Dermis blood vessel endothelial cell (primary cell): Measurements from ENCODE around the gene MPC2. TPM values are rescaled to one million over a fixed set of nuclear protein-coding genes. Genes with fewer than 3 reads are reported as not detected.
A peak's percentile ranks its signal among the peaks of the same experiment; 100 is the strongest.
"Not testable (repeated sequence)": the region's sequence is repeated elsewhere in the genome, so short reads cannot be mapped to it uniquely, and the experiment has no call there.

ENCODE experiments used
- DNase-seq: peaks from one replicate; pipeline ENCODE4 v3.0.0; 2010
- total RNA-seq: library from RNA; depleted of rRNA; stranded (reverse); fragments of >200 nt; gene quantifications from 2 replicates; pipeline ENCODE4 v1.2.3, GENCODE V29; 2014

The MPC2 gene
- total RNA-seq, 1 donor from 2014 or later = 21.6 TPM

GRCh38 chr1:167904652-167905130 lies 32.2 kb downstream of the MPC2 start:
- DNase-seq = peak; percentile 45

- DNase-seq = no peak
Measured at GRCh38 chr1:167900907-167901306, 36.0 kb downstream of the MPC2 start.

DNA sequence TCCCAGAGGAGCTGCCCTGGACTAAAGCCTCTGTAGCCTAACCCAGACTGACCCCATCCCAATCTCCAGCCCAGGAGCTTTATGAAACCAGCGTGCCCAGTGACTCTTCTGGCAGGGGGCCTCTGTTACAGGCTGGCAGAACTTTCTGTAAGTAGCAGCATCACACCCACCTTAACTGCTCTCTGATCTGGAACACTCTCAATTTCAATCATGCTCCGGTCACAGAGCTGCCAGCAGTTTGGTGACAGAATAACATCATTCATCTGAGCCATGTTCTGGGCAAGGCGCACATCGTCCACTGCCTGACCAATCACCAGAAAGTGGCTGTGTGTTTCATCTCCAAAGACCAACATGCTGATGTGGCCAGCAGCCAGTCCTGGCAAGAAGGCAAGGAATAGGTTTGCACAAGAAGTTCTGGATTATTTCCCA lies 37.6 kb downstream of the MPC2 start:
- no peak for DNase-seq

DNA sequence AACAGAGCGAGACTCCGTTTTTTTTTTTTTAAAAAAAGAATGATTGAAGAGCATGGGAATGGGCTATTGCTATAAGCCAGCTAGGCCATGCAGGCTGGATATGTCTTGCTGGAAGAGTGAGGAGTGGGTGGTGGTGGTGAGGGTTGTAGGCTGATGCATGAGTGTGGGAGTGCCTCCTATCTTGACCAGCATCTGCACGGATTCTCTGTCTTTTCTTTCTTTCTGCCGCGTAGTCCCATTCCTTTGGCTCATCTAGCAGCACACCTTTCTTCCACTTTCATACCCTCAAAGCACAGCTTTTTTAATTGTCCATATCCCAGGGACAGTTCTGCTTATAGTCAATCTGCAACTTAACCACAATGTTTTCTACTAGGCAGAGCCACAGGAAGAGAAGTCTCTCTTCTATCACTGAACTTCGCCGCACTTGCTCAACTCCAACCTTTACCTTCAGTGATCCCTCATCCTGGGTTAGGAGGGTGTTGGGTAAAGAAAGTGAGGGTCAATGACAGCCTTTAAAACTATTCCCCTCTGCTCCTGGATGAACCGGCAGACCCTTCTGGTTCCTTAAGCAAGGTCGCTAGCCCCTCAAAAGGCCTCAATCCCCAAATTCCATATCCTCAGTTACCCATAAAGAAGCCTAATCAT lies 38.2 kb downstream of the MPC2 start:
- no peak for DNase-seq

GRCh38 chr1:167893798-167894197 lies 43.1 kb downstream of the MPC2 start:
- no peak for DNase-seq

GRCh38 chr1:167890400-167890799 lies 46.5 kb downstream of the MPC2 start:
- no peak for DNase-seq

GRCh38 chr1:167887187-167887586 lies 49.7 kb downstream of the MPC2 start:
- not testable (repeated sequence) for DNase-seq

GRCh38 chr1:167882376-167882775 lies 54.5 kb downstream of the MPC2 start:
- no peak for DNase-seq

- DNase-seq = no peak
Measured at GRCh38 chr1:167881786-167882185, 55.1 kb downstream of the MPC2 start.

DNA sequence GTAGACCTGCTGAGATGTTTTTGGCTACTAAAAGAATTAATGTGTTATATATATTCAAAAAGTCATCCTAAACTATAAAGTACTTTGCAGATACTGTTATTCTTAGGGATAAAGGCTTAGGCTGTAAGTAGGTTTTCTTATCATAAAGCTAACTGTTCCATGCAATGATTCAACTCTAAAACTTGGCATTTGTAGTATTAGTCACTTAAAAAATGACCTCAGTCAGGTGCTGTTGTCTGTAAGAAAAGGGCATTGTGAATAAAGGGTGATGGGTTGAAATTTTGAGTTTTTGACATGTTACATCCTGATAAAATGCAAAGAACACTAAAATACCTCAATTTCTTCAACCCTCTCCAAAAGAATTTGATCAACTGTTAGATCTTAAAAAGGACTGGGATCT lies 55.8 kb downstream of the MPC2 start:
- DNase-seq = no peak

DNA sequence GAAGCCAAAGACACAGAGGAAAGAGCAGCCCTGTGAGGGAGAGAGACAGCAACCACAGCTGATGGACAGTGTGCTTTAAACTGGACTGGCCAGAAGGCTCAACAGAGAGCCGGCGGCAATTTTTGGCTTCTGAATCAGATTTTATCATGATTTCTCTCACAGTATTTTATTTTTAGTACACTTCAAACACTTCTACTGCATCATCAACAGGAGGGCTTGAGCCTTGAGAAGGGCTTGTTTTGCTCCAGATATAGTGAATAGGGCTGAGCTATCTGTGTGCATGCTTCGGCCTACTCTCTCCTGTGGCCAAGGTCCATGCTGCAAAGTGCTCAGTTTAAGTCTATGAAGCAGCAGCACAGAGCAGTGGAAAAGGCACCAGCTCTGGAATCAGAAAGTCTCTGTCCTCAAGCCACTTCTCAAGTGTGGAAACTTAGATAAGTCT lies 56.3 kb downstream of the MPC2 start:
- DNase-seq = no peak

GRCh38 chr1:167879508-167879907 lies 57.4 kb downstream of the MPC2 start:
- no peak for DNase-seq

- DNase-seq = no peak
Measured at GRCh38 chr1:167878372-167879160, 58.3 kb downstream of the MPC2 start.

DNA sequence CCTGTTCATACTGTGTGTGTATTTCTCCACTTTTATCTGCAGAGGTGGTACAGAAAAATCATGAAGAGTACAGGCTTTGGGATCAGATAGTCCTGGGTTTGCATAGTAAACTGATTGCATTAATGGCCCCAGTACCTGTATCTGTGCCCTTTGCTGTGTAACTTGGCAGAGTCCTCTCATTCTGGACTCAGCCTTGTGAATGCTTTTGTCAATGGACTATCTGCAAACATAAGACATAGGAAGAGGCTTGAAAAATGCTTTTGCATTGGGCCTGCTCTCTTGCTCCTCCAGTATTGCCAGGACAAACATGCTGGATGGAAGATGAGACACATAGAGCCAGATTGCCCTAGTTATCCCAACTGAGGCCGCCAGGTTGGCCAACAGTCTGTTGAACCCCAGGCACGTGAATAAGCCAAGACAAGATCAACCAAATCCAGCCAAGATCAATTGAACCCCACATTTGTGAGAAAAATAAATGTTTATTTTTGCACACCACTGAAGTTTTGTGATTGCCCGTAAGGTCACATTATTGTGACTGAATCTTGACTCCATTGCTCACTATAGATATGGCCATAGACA lies 60.2 kb downstream of the MPC2 start:
- DNase-seq = no peak

GRCh38 chr1:167871331-167871730 lies 65.5 kb downstream of the MPC2 start:
- DNase-seq = no peak

DNA sequence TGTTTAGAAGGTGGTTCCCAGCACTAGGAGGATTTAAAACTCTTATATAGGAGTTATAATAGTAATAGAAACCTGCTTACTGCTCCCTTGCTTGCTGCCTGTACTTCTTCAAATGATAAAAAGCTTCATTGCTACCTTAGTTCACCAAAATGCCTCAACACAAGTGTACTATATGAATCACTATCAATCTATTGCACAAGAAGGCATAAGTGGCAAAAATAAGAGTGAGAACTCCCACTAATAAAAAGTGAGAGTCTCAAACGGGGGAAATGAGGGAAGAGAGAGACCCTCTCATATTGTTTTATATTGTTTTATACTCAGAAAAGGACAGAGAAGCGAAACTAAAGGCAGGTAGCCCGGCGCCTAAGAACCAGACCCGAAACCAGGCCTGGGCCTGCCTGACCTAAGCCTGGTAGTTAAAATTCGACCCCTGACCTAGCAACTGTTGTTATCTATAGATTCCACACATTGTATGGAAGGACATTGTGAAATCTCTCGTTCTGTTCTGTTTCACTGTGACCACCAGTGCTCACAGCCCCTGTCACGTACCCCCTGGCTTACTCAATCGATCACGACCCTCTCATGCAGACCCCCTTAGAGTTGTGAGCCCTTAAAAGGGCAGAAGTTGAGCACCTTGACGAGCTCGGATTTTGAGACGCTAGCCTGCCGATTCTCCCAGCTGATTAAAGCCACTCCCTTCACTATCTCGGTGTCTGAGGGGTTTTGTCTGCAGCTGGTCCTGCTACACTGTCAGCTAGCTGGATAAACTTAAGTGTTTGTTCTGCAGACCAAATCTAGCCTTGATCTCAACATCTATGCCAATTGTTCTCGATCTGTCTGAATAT lies 67.5 kb downstream of the MPC2 start:
- DNase-seq = not testable (repeated sequence)

GRCh38 chr1:167866739-167867414 lies 70.0 kb downstream of the MPC2 start:
- DNase-seq = not testable (repeated sequence)

Other genes with a start within 250 kb of the MPC2 start
- gene MPZL1, start 215.1 kb downstream of the MPC2 start, total RNA-seq = 114 and 127 TPM in 2 replicates
- gene ADCY10, start 22.9 kb downstream of the MPC2 start, total RNA-seq = under 0.01 TPM in 1 of 2 replicates, not detected in the other
- gene DCAF6, start 389 bp downstream of the MPC2 start, total RNA-seq = 54.6 and 79.6 TPM in 2 replicates
- 18.4 and 19.6 TPM in 2 replicates for gene GPR161, start 199.9 kb upstream of the MPC2 start, total RNA-seq
- gene TIPRL, start 241.9 kb upstream of the MPC2 start, total RNA-seq = 34.1 and 43.4 TPM in 2 replicates